ENCODE measurements around the gene CALCOCO1.
"Not testable (repeated sequence)": the region's sequence is repeated elsewhere in the genome, so short reads cannot be mapped to it uniquely, and the experiment has no call there.

The CALCOCO1 gene

GRCh38 chr12:53696285-53696654 lies 31.0 kb downstream of the CALCOCO1 start:
- DNase-seq, result peak; percentile 64

- DNase-seq, result peak; percentile 46
These were observed 31.8 kb downstream of the CALCOCO1 start for GRCh38 chr12:53695152-53696145.

- no peak for DNase-seq
These were observed 32.5 kb downstream of the CALCOCO1 start for GRCh38 chr12:53694756-53695151.

- no peak for DNase-seq
These were observed 39.1 kb downstream of the CALCOCO1 start for GRCh38 chr12:53688134-53688533.

- no peak for DNase-seq
These were observed 40.8 kb downstream of the CALCOCO1 start for GRCh38 chr12:53686436-53686835.

- DNase-seq, result no peak
These were observed 42.5 kb downstream of the CALCOCO1 start for GRCh38 chr12:53684654-53685220.

GRCh38 chr12:53683983-53684382 lies 43.3 kb downstream of the CALCOCO1 start:
- DNase-seq, result no peak

- no peak for DNase-seq
These were observed 43.8 kb downstream of the CALCOCO1 start for GRCh38 chr12:53683494-53683893.

GRCh38 chr12:53680061-53680460 lies 47.2 kb downstream of the CALCOCO1 start:
- not testable (repeated sequence) for DNase-seq

GRCh38 chr12:53677800-53678148 lies 49.5 kb downstream of the CALCOCO1 start:
- DNase-seq, result peak; percentile 67

- DNase-seq, result peak; percentile 71
These were observed 50.0 kb downstream of the CALCOCO1 start for GRCh38 chr12:53677016-53677799.

- DNase-seq, result peak; percentile 81
These were observed 50.6 kb downstream of the CALCOCO1 start for GRCh38 chr12:53676656-53677015.

- peak; percentile 99 for DNase-seq
These were observed 51.3 kb downstream of the CALCOCO1 start, which contains the start of gene ATP5MC2 for GRCh38 chr12:53675701-53676607. Gene ATP5MC2 (minus strand): TSS chr12:53676083. CDS start chr12:53672614, 3,469 bp downstream.

GRCh38 chr12:53674977-53675700 lies 52.1 kb downstream of the CALCOCO1 start:
- DNase-seq, result no peak

GRCh38 chr12:53670971-53671370 lies 56.3 kb downstream of the CALCOCO1 start:
- no peak for DNase-seq

- no peak for DNase-seq
These were observed 56.9 kb downstream of the CALCOCO1 start for GRCh38 chr12:53670308-53670707.

- DNase-seq, result no peak
These were observed 60.2 kb downstream of the CALCOCO1 start for GRCh38 chr12:53667080-53667479.

GRCh38 chr12:53664936-53665335 lies 62.3 kb downstream of the CALCOCO1 start:
- no peak for DNase-seq

GRCh38 chr12:53664191-53664590 lies 63.1 kb downstream of the CALCOCO1 start:
- DNase-seq, result no peak

- peak; percentile 62 for DNase-seq
These were observed 67.2 kb downstream of the CALCOCO1 start for GRCh38 chr12:53660041-53660440.

GRCh38 chr12:53659571-53659981 lies 67.7 kb downstream of the CALCOCO1 start:
- DNase-seq, result no peak
